Mesenteric fat pad (tissue), 1 donor: Measurements from ENCODE around the gene TIMD4. TPM values are rescaled to one million over a fixed set of nuclear protein-coding genes. Genes with fewer than 3 reads are reported as not detected.

Source experiments
- total RNA-seq: library from RNA; stranded (reverse); fragmentation: NEBNext Ultra II Directional; extraction: Animal tissue kit (Norgen Biotek cat#: 25700); gene quantifications from one replicate; pipeline ENCODE4 v1.2.1, GENCODE V29; 2021
- donor health status: DM: yes; HTN: yes; CAD: no.

The TIMD4 gene
- total RNA-seq, 1 donor from 2014 or later, result not detected

Other genes with a start within 250 kb of the TIMD4 start
- not detected for gene PPP1R2B, start 112.9 kb downstream of the TIMD4 start, total RNA-seq
- gene HAVCR1, start 95.9 kb upstream of the TIMD4 start, total RNA-seq, result 0.29 TPM
- 14.9 TPM for gene HAVCR2, start 145.8 kb upstream of the TIMD4 start, total RNA-seq
- 10.7 TPM for gene MED7, start 179.6 kb upstream of the TIMD4 start, total RNA-seq
- not detected for gene GARIN3, start 203.0 kb upstream of the TIMD4 start, total RNA-seq
- 4.5 TPM for gene ITK, start 217.6 kb upstream of the TIMD4 start, total RNA-seq